GM10266 (cell line): Measurements from ENCODE around the gene FAM168A.

Experiments
- DNase-seq: peaks from one replicate; pipeline ENCODE4 v3.0.0; 2012; ENCODE audit errors: extremely low spot score
- CTCF ChIP-seq: IDR thresholded peaks from 2 replicates; pipeline ENCODE4 v1.5.1; 2012; ENCODE audit warnings: mild to moderate bottlenecking, low read depth; ENCODE audit not compliant: control insufficient read depth, insufficient read depth; ENCODE audit errors: missing control alignments

The FAM168A gene

DNA sequence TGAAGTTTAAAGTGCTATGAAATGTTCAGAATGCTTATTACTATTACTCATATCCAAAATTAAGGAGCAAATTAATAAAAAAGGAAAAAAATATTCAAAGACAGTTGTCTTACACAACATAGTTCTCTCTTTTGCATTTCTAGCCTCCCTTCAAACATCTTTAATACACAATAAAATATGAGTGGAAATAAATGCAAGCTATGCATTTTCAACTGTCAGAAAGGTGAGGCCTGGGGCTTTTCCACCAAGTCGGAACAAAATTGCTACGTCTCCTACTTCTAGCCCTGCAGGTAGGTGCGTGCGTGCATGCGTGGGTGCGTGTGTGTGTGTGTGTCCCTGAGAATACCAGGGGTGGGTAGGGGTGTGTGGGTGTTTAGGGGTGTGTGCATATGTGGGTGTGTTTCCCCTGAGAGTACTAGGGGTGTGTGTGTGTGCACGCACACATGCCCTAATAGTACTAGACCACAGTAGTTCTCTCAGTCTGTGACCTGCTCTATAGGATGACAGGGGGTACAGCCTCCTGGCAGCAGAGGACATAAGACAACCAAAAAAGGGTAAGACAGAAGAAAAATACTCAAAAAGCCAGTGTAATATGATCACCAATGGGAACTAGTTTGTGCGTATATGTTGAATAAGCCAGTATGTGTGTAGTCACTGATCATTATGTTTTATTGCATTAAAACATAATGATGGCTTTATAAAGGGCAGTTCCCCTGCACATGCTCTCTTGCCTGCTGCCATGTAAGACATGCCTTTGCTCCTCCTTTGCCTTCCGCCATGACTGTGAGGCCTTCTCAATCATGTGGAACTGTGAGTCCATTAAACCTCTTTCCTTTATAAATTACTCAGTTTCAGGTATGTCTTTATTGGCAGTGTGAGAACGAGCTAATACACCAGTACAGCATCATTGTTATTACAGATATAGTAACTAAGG is 89.4 kb downstream of the FAM168A start:
- no peak for DNase-seq
- no peak for TF ChIP-seq CTCF

DNA sequence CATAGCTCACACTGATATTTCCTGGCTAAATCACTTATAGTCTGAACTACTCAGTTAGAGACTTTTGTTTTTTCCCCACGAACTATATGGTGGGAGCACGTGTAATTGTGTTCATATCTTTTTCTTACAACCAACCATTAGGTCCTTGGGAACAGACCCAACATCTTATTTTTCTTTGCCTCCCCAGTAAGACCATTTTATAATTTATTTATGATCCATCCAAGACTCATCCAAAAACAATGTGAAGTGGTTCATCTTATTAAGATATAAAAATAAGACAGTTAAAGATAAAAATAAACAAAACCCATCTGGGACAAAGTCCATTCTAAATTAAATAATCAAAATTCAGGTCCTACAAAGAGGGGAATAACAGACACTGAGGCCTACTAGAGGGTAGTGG is 90.8 kb downstream of the FAM168A start:
- no peak for TF ChIP-seq CTCF
- DNase-seq = no peak

DNA sequence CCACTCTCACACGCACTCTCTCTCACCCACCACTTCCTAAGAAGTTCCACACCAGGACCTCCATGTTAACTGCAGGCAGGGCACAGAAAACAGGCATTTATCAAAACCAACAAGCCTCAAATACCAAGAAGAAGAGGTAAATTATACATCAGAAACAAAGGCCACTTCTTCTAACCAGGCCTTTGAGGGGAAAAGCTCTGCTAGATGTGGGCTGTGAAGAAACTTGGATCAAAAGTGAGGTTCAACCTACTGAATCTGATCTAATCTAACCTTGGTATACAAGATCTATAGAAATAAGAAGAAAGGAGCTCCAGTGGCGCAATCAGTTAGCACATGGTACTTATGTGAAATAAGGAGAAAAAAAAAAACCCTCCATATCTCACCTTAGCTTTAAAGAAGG is 91.9 kb downstream of the FAM168A start:
- DNase-seq = no peak
- no peak for TF ChIP-seq CTCF

GRCh38 chr11:73498343-73498742 is 99.6 kb downstream of the FAM168A start:
- DNase-seq = no peak
- no peak for TF ChIP-seq CTCF

- TF ChIP-seq CTCF = no peak
- DNase-seq = no peak
Measured at GRCh38 chr11:73496134-73496533, 101.8 kb downstream of the FAM168A start.

DNA sequence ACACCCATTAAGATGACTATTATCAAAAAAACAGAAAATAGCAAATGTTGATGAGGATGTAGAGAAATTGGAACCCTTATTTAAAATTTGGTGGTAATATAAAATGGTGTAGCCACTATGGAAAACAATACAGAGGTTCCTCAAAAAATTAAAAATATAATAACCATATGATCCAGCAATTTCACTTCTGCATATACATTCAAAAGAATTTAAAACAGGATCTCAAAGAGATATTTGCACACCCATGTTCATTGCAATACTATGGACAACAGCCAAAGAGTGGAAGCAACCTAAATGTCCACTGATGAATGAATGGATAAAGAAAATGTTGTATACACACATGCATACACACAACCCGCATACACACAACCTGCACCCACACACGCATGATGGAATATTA is 102.2 kb downstream of the FAM168A start:
- TF ChIP-seq CTCF = no peak
- DNase-seq = no peak

DNA sequence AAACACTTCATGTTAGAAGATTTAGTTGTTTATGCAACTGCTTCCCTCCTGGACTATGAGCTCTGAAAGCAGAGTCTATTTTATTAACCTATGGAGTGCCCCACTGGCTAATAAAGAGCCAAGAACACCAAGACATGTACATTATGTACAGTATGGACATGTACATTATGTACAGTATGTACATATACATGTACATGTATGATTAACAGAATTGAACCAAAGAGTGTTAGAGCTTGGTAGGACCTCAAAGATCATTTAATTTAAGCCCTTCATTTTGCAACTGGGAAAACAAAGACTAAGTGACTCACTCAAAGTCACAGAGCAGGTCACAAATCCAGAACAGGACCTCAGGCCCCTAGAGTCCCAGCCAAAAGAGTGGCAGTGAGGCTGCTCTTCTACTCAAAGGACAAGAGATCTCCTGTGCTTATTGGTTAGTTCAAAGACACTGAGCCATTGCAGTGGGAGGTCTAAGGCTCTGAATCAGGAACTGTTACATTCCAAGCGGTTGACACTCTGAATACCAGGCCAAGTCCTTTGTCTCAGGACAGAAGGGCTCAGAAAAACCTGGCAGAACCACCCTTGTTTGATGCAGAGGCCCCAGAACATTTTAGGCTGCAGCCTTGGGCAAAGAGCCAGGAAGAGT is 103.8 kb downstream of the FAM168A start:
- DNase-seq = no peak
- no peak for TF ChIP-seq CTCF
